ENCODE measurements around the gene CAB39L.

Gene CAB39L

GRCh38 chr13:49441312-49441711, 2.6 kb downstream of the CAB39L start:
- DNase-seq = no peak

GRCh38 chr13:49439609-49440008, 4.3 kb downstream of the CAB39L start:
- no peak for DNase-seq

GRCh38 chr13:49437705-49438104, 6.2 kb downstream of the CAB39L start:
- DNase-seq = no peak

- no peak for DNase-seq
Measured at GRCh38 chr13:49436890-49437289, 7.0 kb downstream of the CAB39L start.

GRCh38 chr13:49435992-49436391, 7.9 kb downstream of the CAB39L start:
- no peak for DNase-seq

- no peak for DNase-seq
Measured at GRCh38 chr13:49429121-49429520, 14.7 kb downstream of the CAB39L start.

- DNase-seq = no peak
Measured at GRCh38 chr13:49428041-49428763, 15.7 kb downstream of the CAB39L start.

GRCh38 chr13:49424011-49424560, 19.8 kb downstream of the CAB39L start:
- DNase-seq = no peak

- no peak for DNase-seq
Measured at GRCh38 chr13:49421391-49421790, 22.5 kb downstream of the CAB39L start.

- DNase-seq = no peak
Measured at GRCh38 chr13:49419276-49419675, 24.6 kb downstream of the CAB39L start.

- no peak for DNase-seq
Measured at GRCh38 chr13:49418206-49418605, 25.7 kb downstream of the CAB39L start.

GRCh38 chr13:49417161-49417560, 26.7 kb downstream of the CAB39L start:
- DNase-seq = no peak

GRCh38 chr13:49412749-49413148, 31.1 kb downstream of the CAB39L start:
- no peak for DNase-seq

GRCh38 chr13:49411353-49411752, 32.5 kb downstream of the CAB39L start:
- DNase-seq = no peak

- no peak for DNase-seq
Measured at GRCh38 chr13:49410477-49410876, 33.4 kb downstream of the CAB39L start.

- DNase-seq = no peak
Measured at GRCh38 chr13:49410006-49410405, 33.9 kb downstream of the CAB39L start.

- no peak for DNase-seq
Measured at GRCh38 chr13:49409008-49409407, 34.9 kb downstream of the CAB39L start.

- DNase-seq = no peak
Measured at GRCh38 chr13:49407936-49408335, 35.9 kb downstream of the CAB39L start.

GRCh38 chr13:49407068-49407467, 36.8 kb downstream of the CAB39L start:
- DNase-seq = no peak

GRCh38 chr13:49404703-49405020, 39.2 kb downstream of the CAB39L start:
- DNase-seq = no peak

- no peak for DNase-seq
Measured at GRCh38 chr13:49403996-49404702, 39.7 kb downstream of the CAB39L start.

GRCh38 chr13:49400755-49401659, 42.9 kb downstream of the CAB39L start:
- no peak for DNase-seq

- DNase-seq = no peak
Measured at GRCh38 chr13:49399801-49400472, 43.9 kb downstream of the CAB39L start.

Data from retina (tissue), 1 donor.